22Rv1 (cell line): ENCODE results near the gene ERMP1.

Source experiments
- ZFX ChIP-seq: fragments of 450-650 bp; IDR thresholded peaks from 2 replicates; pipeline ENCODE4 v1.6.1; 2017; ENCODE audit warnings: antibody characterized with exemption, borderline replicate concordance
- TF ChIP-seq, protein P1 (sequence below): fragments of 450-650 bp; IDR thresholded peaks from 2 replicates; pipeline ENCODE4 v1.5.1; 2017; ENCODE audit warnings: mild to moderate bottlenecking

DNA sequence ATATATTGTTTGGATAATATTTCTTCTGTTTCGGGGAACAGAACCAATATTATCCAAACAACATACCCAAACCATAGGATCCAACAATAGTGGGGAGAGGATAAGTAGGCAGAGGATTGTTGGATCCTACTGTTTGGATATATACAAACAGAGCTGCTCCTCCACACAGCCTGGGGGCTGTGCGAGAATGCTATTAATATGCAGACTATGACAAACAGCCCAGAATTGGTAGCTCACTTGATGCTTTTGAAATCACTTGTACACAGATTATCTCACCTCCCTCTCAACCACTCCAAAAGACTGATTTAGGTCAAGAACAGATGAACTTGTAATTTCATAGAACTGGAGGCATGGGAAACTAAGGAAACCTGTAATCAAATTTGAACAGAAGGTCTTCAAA, 33.4 kb upstream of the ERMP1 start:
- TF ChIP-seq, protein P1, sequence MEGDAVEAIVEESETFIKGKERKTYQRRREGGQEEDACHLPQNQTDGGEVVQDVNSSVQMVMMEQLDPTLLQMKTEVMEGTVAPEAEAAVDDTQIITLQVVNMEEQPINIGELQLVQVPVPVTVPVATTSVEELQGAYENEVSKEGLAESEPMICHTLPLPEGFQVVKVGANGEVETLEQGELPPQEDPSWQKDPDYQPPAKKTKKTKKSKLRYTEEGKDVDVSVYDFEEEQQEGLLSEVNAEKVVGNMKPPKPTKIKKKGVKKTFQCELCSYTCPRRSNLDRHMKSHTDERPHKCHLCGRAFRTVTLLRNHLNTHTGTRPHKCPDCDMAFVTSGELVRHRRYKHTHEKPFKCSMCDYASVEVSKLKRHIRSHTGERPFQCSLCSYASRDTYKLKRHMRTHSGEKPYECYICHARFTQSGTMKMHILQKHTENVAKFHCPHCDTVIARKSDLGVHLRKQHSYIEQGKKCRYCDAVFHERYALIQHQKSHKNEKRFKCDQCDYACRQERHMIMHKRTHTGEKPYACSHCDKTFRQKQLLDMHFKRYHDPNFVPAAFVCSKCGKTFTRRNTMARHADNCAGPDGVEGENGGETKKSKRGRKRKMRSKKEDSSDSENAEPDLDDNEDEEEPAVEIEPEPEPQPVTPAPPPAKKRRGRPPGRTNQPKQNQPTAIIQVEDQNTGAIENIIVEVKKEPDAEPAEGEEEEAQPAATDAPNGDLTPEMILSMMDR = no peak
- no peak for TF ChIP-seq ZFX
